GM19395 (cell line): ENCODE results near the gene AMPD3.

Experiments used
- ATAC-seq: cut with Tn5 transposase; IDR thresholded peaks from one replicate; pipeline ENCODE4 v1.9.1; 2021; ENCODE audit warnings: mild to moderate bottlenecking, moderate library complexity; ENCODE audit not compliant: unreplicated experiment

AMPD3 gene

GRCh38 chr11:10459029-10459970, 4.2 kb downstream of the AMPD3 start:
- peak; percentile 55 for ATAC-seq

GRCh38 chr11:10460611-10461275, 5.7 kb downstream of the AMPD3 start:
- no peak for ATAC-seq

- no peak for ATAC-seq
Measured at GRCh38 chr11:10461276-10461790, 6.3 kb downstream of the AMPD3 start.

- ATAC-seq, result no peak
Measured at GRCh38 chr11:10462746-10463300, 7.8 kb downstream of the AMPD3 start.

GRCh38 chr11:10473371-10473770, 18.3 kb downstream of the AMPD3 start:
- ATAC-seq, result no peak

GRCh38 chr11:10474551-10474950, 19.5 kb downstream of the AMPD3 start:
- no peak for ATAC-seq

- no peak for ATAC-seq
Measured at GRCh38 chr11:10476342-10476741, 21.3 kb downstream of the AMPD3 start.

- no peak for ATAC-seq
Measured at GRCh38 chr11:10476927-10477689, 22.0 kb downstream of the AMPD3 start.

- ATAC-seq, result no peak
Measured at GRCh38 chr11:10477690-10478046, 22.6 kb downstream of the AMPD3 start.

- no peak for ATAC-seq
Measured at GRCh38 chr11:10478066-10478465, 23.0 kb downstream of the AMPD3 start.

- no peak for ATAC-seq
Measured at GRCh38 chr11:10478574-10479550, 23.8 kb downstream of the AMPD3 start.

- no peak for ATAC-seq
Measured at GRCh38 chr11:10480026-10480425, 25.0 kb downstream of the AMPD3 start.

- ATAC-seq, result no peak
Measured at GRCh38 chr11:10480760-10481159, 25.7 kb downstream of the AMPD3 start.

- ATAC-seq, result no peak
Measured at GRCh38 chr11:10481560-10482349, 26.7 kb downstream of the AMPD3 start.

- ATAC-seq, result no peak
Measured at GRCh38 chr11:10483174-10483573, 28.1 kb downstream of the AMPD3 start.

- ATAC-seq, result no peak
Measured at GRCh38 chr11:10483584-10483983, 28.5 kb downstream of the AMPD3 start.

GRCh38 chr11:10484461-10485180, 29.6 kb downstream of the AMPD3 start:
- no peak for ATAC-seq

GRCh38 chr11:10485646-10486045, 30.6 kb downstream of the AMPD3 start:
- ATAC-seq, result no peak
